HepG2 (cell line): ENCODE data around the gene TET3. TPM values are rescaled to one million over a fixed set of nuclear protein-coding genes. Genes with fewer than 3 reads are reported as not detected.

ENCODE experiments used
- ATAC-seq: fragments of 200-7000 bp; cut with Tn5 transposase; 3 replicates; pipeline ENCODE4 v1.9.1; 2020; ENCODE audit warnings: mild to moderate bottlenecking, moderate library complexity
- BruUV-seq: library from RNA; stranded (reverse); fragments of 400-500 nt; replicated peaks from 2 replicates; lab custom pipeline; 2021; lab: Mats Ljungman, UMichigan
- CTCF ChIA-PET: fragments of 300-600 bp; formaldehyde crosslinking; extraction: SDS; loops from one replicate; lab custom pipeline; 2021; ENCODE audit warnings: low total read pairs, inconsistent platforms, low intra/inter-chr PET ratio; lab: Yijun Ruan, JAX
- POLR2A ChIA-PET: fragments of 350-600 bp; sonication (Branson Sonifier 250); formaldehyde crosslinking; loops from one replicate; lab custom pipeline; 2020; ENCODE audit warnings: antibody characterized with exemption, inconsistent platforms; lab: Yijun Ruan, JAX
- DNase-seq: peaks from one replicate; pipeline ENCODE4 v3.0.0-alpha.2; 2015; ENCODE audit warnings: low spot score
- FAIRE-seq: peaks from 3 replicates; lab custom pipeline; 2011; peaks lifted over from hg19 to GRCh38; lab: Jason Lieb, UNC
- H2AFZ ChIP-seq: one replicate; pipeline ENCODE4 v1.6.1; 2011; ENCODE audit warnings: low read length, inconsistent platforms
- H3K27ac ChIP-seq: fragments of 300-600 bp; 3 replicates; pipeline ENCODE4 v1.8.0; 2011; ENCODE audit warnings: mixed run types, mild to moderate bottlenecking, mixed read lengths, low read length, inconsistent platforms; ENCODE audit not compliant: insufficient read depth; ENCODE audit errors: extremely low read length
- H3K27me3 ChIP-seq, 2 experiments: fragments of 200-600 bp in 1 of 2; 2 replicates in 1 of 2; 3 replicates in 1 of 2; pipeline versions ENCODE4 v1.6.0 to v1.8.0; 2011; ENCODE audit warnings: low read length in 2 of 2, mild to moderate bottlenecking in 2 of 2, moderate library complexity in 2 of 2, inconsistent platforms in 1 of 2; ENCODE audit not compliant: insufficient read depth in 2 of 2, control insufficient read depth in 1 of 2
- H3K36me3 ChIP-seq, 2 experiments: fragments of 200-600 bp in 1 of 2; replicated peaks in 1 of 2; 2 replicates in 1 of 2; 3 replicates in 1 of 2; pipeline versions ENCODE4 v1.5.1 to v1.8.0; 2011; ENCODE audit warnings: low read length in 2 of 2, inconsistent platforms in 1 of 2; ENCODE audit not compliant: insufficient read depth in 2 of 2, control insufficient read depth in 1 of 2
- H3K4me1 ChIP-seq: 2 replicates; pipeline ENCODE4 v1.5.1; 2012; ENCODE audit warnings: low read length, inconsistent platforms; ENCODE audit not compliant: insufficient read depth
- H3K4me2 ChIP-seq: 2 replicates; pipeline ENCODE4 v1.6.0; 2011; ENCODE audit warnings: low read depth, low read length, inconsistent platforms
- H3K4me3 ChIP-seq, 3 experiments: fragments of 200-600 bp in 1 of 3; sonication (generic), shearing (Covaris generic) in 1 of 3; replicated peaks in 1 of 3; 2 replicates each; pipeline ENCODE4 v1.5.1; 2011 to 2016; ENCODE audit warnings: low read length in 3 of 3, inconsistent platforms in 2 of 3, low read depth in 2 of 3, mild to moderate bottlenecking in 2 of 3, control low read depth in 1 of 3, mixed read lengths in 1 of 3; ENCODE audit not compliant: insufficient read depth in 1 of 3
- H3K79me2 ChIP-seq: one replicate; pipeline ENCODE4 v1.6.1; 2011; ENCODE audit warnings: low read length, inconsistent platforms; ENCODE audit not compliant: insufficient read depth
- H3K9ac ChIP-seq: 2 replicates; pipeline ENCODE4 v1.6.0; 2011; ENCODE audit warnings: mild to moderate bottlenecking, low read depth, low read length, inconsistent platforms; ENCODE audit not compliant: insufficient read depth
- H3K9me3 ChIP-seq: 2 replicates; pipeline ENCODE4 v1.5.1; 2012; ENCODE audit warnings: mild to moderate bottlenecking, low read length
- H4K20me1 ChIP-seq: 2 replicates; pipeline ENCODE4 v1.6.0; 2011; ENCODE audit warnings: inconsistent platforms, mild to moderate bottlenecking, low read length, moderate library complexity; ENCODE audit not compliant: insufficient read depth
- CAMTA2 ChIP-seq: sonication (generic); formaldehyde crosslinking; IDR thresholded peaks from 2 replicates; pipeline ENCODE4 v1.4.0; 2020; ENCODE audit warnings: mild to moderate bottlenecking, missing genetic modification reagents, borderline replicate concordance
- CTCF ChIP-seq: sonication (generic); formaldehyde crosslinking; IDR thresholded peaks from 2 replicates; pipeline ENCODE4 v1.5.0; 2020; ENCODE audit warnings: mild to moderate bottlenecking, missing genetic modification reagents, moderate library complexity
- HNRNPUL1 ChIP-seq: fragments of 200-400 bp; formaldehyde crosslinking; IDR thresholded peaks from 2 replicates; pipeline ENCODE4 v1.6.1; 2017; ENCODE audit warnings: low read depth, mild to moderate bottlenecking, low read length, moderate library complexity
- KLF13 ChIP-seq: sonication (generic); formaldehyde crosslinking; IDR thresholded peaks from 2 replicates; pipeline ENCODE4 v1.4.0; 2020; ENCODE audit warnings: mild to moderate bottlenecking, missing genetic modification reagents
- MBD4 ChIP-seq: IDR thresholded peaks from 2 replicates; pipeline ENCODE4 v1.6.1; 2012; ENCODE audit warnings: low read length, inconsistent platforms, borderline replicate concordance
- NR2F6 ChIP-seq, 2 experiments: IDR thresholded peaks; 2 replicates each; pipeline ENCODE4 v1.6.1; 2016; ENCODE audit warnings: antibody characterized with exemption in 1 of 2, mild to moderate bottlenecking in 1 of 2
- PHB2 ChIP-seq: fragments of 450-650 bp; IDR thresholded peaks from 2 replicates; pipeline ENCODE4 v1.6.1; 2018; ENCODE audit not compliant: partially characterized antibody
- RAD21 ChIP-seq: fragments of 450-650 bp; formaldehyde crosslinking; IDR thresholded peaks from 2 replicates; pipeline ENCODE4 v1.5.0; 2020; ENCODE audit warnings: mild to moderate bottlenecking
- RBM22 ChIP-seq: fragments of 200-400 bp; formaldehyde crosslinking; optimal IDR thresholded peaks from 2 replicates; pipeline ENCODE3; 2017; ENCODE audit warnings: mild to moderate bottlenecking, low read length, moderate library complexity
- SMARCC2 ChIP-seq: fragments of 450-650 bp; IDR thresholded peaks from 2 replicates; pipeline ENCODE4 v1.6.1; 2017; ENCODE audit warnings: antibody characterized with exemption, mild to moderate bottlenecking
- SMC3 ChIP-seq: IDR thresholded peaks from 2 replicates; pipeline ENCODE4 v1.6.1; 2011; ENCODE audit warnings: low read length, improper control_type of control experiment
- SRF ChIP-seq: IDR thresholded peaks from 2 replicates; pipeline ENCODE4 v1.6.1; 2011; ENCODE audit warnings: mild to moderate bottlenecking, low read depth, low read length, moderate library complexity
- STAG1 ChIP-seq: sonication (generic); formaldehyde crosslinking; IDR thresholded peaks from 2 replicates; pipeline ENCODE4 v1.4.0; 2020; ENCODE audit warnings: missing genetic modification reagents
- ZBTB38 ChIP-seq: sonication (generic); formaldehyde crosslinking; IDR thresholded peaks from 2 replicates; pipeline ENCODE4 v1.5.1; 2020; ENCODE audit warnings: mild to moderate bottlenecking, missing genetic modification reagents
- ZFP37 ChIP-seq: sonication (generic); formaldehyde crosslinking; IDR thresholded peaks from 2 replicates; pipeline ENCODE4 v1.4.0; 2020; ENCODE audit warnings: missing genetic modification reagents, borderline replicate concordance
- ZKSCAN1 ChIP-seq: fragments of 150-350 bp; IDR thresholded peaks from 2 replicates; pipeline ENCODE4 v1.6.1; 2014; ENCODE audit warnings: low read length
- ZNF263 ChIP-seq: sonication (generic); formaldehyde crosslinking; IDR thresholded peaks from 2 replicates; pipeline ENCODE4 v1.4.0; 2020; ENCODE audit warnings: missing genetic modification reagents
- ZNF503 ChIP-seq: sonication (generic); formaldehyde crosslinking; IDR thresholded peaks from 2 replicates; pipeline ENCODE4 v1.4.0; 2020; ENCODE audit warnings: missing genetic modification reagents
- ZNF619 ChIP-seq: sonication (generic); formaldehyde crosslinking; IDR thresholded peaks from 2 replicates; pipeline ENCODE4 v1.4.0; 2020; ENCODE audit warnings: mild to moderate bottlenecking, missing genetic modification reagents
- WGBS: methylation state at CpG from one replicate; pipeline ENCODE4 v1.1.6; 2017; ENCODE audit warnings: low lambda C conversion rate; 5-methylcytosine and 5-hydroxymethylcytosine counted together
- in situ Hi-C: cut with HindIII; loops from 2 replicates; pipeline ENCODE4 v1.10.0; 2017; ENCODE audit warnings: low pct_unique_long_range_greater_than_20kb; ENCODE audit not compliant: extremely low pct_ligation_motif_present
- intact Hi-C: fragments of 100-400 bp; cut with micrococcal nuclease; formaldehyde crosslinking; loops from one replicate; pipeline ENCODE4 v1.10.0; 2022; ENCODE audit not compliant: unreplicated experiment
- polyA plus RNA-seq, 8 experiments: library from polyadenylated mRNA; depleted of rRNA in 3 of 8; stranded (reverse) in 7 of 8; unstranded in 1 of 8; fragments of >200 nt; fragmentation: Illumina TruSeq in 4 of 8; extraction: Trizol in 4 of 8; gene quantifications; 2 replicates each; pipeline versions ENCODE4 v1.2.1 to v1.2.3, GENCODE V29; 2011 to 2016; ENCODE audit warnings: low read depth in 4 of 8, missing spikeins in 1 of 8, mixed read lengths in 1 of 8; ENCODE audit not compliant: insufficient read depth in 1 of 8
- total RNA-seq, 5 experiments: library from RNA; depleted of rRNA; stranded (reverse); fragments of >200 nt; fragmentation: Illumina TruSeq; extraction: Trizol; gene quantifications; 2 replicates each; pipeline ENCODE4 v1.2.3, GENCODE V29; 2016; ENCODE audit warnings: low read depth in 1 of 5
- TF ChIP-seq, protein P1 (sequence below): sonication (generic); formaldehyde crosslinking; IDR thresholded peaks from 2 replicates; pipeline ENCODE4 v1.5.0; 2020; ENCODE audit warnings: missing genetic modification reagents
- TF ChIP-seq, protein P2 (sequence below): sonication (generic); formaldehyde crosslinking; IDR thresholded peaks from 2 replicates; pipeline ENCODE4 v1.8.0; 2022; ENCODE audit warnings: missing genetic modification reagents, mild to moderate bottlenecking, moderate library complexity, borderline replicate concordance

The TET3 gene
- total and polyA plus RNA-seq, 2 of the 13 experiments (the other 11 are each of a cell fraction or from before 2014, with no cell fraction given), result 4.3 to 6.8 TPM

DNA sequence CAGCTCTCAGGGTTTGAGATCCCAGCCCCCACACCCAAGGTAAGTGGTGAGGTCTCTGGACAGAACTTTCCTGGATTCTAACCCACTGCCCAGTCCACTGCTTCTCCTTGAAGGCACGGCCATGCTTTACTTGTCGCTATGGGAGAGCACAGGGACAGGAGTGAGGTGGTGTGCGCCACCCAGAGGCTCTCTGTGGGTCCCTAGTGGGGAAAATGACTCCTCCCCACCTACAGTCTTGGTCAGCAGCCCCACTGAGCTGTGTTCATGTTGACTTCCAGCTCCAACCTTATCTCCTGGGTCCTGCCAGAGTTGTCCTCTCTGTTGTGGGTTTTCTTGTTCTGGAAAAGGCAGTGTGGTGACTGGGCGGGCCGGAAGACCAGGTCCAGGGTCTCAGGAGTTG lies 11.1 kb downstream of the TET3 start:
- WGBS, result 100% methylated on average over 5 of the region's 5 CpGs
- no peaks in the 10 kb centered on the region for H3K27me3 ChIP-seq
- no peak overlapping the region for H3K27ac ChIP-seq
- no peak overlapping the region for H3K9ac ChIP-seq
- no peaks in the 10 kb centered on the region for H3K9me3 ChIP-seq
- in situ Hi-C loops, result no loop called here
- H4K20me1 ChIP-seq, result peaks cover 17% of the 10 kb centered on the region
- no peak for DNase-seq
- BruUV-seq, result no TSS peak
- FAIRE-seq, result no peak
- no peak overlapping the region for H3K4me3 ChIP-seq
- no peak overlapping the region for H3K4me2 ChIP-seq
- intact Hi-C loops, result no loop called here
- H3K36me3 ChIP-seq, result peaks cover 7 to 51% of the 10 kb centered on the region in 2 experiments; a peak in 4 of 5 replicates
- peak; percentile 56 for ATAC-seq
- H2AFZ ChIP-seq, result no peak overlapping the region
- H3K4me1 ChIP-seq, result peaks cover 22% of the 10 kb centered on the region
- ChIA-PET CTCF (no interaction called here), POLR2A (interaction anchor here (1.3 kb wide), 1 partner anchor 47 kb away, joined by 3 read pairs; no protein-coding TSS in a partner anchor)
- peaks cover 70% of the 10 kb centered on the region for H3K79me2 ChIP-seq
- TF ChIP-seq ZNF263 (CRISPR knock-in tag) (0 out of 2 replicates have a peak, but pooled peaks have one; percentile 29), RAD21 (CRISPR knock-in tag) (peak; percentile 31; the same call in 1 of the 2 replicates), ZNF503 (CRISPR knock-in tag) (no peak), ZKSCAN1 (no peak), HNRNPUL1 (no peak), KLF13 (CRISPR knock-in tag) (no peak), CTCF (CRISPR knock-in tag) (peak; percentile 41), PHB2 (no peak), ZFP37 (no peak), CAMTA2 (CRISPR knock-in tag) (no peak), ZBTB38 (CRISPR knock-in tag) (peak; percentile 47; the same call in 1 of the 2 replicates), SMARCC2 (no peak), NR2F6 (IDR thresholded peaks at IDR 0.05) (no peak), NR2F6 (CRISPR knock-in tag; IDR thresholded peaks at IDR 0.05) (no peak), ZNF619 (CRISPR knock-in tag) (no peak), RBM22 (peak; percentile 46), STAG1 (peak; percentile 30; the same call in 1 of the 2 replicates), MBD4 (no peak), SMC3 (peak; percentile 5; the same call in 1 of the 2 replicates), SRF (no peak)
- TF ChIP-seq, protein P1, sequence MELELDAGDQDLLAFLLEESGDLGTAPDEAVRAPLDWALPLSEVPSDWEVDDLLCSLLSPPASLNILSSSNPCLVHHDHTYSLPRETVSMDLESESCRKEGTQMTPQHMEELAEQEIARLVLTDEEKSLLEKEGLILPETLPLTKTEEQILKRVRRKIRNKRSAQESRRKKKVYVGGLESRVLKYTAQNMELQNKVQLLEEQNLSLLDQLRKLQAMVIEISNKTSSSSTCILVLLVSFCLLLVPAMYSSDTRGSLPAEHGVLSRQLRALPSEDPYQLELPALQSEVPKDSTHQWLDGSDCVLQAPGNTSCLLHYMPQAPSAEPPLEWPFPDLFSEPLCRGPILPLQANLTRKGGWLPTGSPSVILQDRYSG (CRISPR knock-in tag), result no peak
- TF ChIP-seq, protein P2, sequence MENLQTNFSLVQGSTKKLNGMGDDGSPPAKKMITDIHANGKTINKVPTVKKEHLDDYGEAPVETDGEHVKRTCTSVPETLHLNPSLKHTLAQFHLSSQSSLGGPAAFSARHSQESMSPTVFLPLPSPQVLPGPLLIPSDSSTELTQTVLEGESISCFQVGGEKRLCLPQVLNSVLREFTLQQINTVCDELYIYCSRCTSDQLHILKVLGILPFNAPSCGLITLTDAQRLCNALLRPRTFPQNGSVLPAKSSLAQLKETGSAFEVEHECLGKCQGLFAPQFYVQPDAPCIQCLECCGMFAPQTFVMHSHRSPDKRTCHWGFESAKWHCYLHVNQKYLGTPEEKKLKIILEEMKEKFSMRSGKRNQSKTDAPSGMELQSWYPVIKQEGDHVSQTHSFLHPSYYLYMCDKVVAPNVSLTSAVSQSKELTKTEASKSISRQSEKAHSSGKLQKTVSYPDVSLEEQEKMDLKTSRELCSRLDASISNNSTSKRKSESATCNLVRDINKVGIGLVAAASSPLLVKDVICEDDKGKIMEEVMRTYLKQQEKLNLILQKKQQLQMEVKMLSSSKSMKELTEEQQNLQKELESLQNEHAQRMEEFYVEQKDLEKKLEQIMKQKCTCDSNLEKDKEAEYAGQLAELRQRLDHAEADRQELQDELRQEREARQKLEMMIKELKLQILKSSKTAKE (CRISPR knock-in tag), result no peak
